IMR-90 (cell line): ENCODE data around the gene C14orf93.

Experiments used
- CTCF ChIP-seq: conservative IDR thresholded peaks from 2 replicates; pipeline ENCODE4 v1.5.1; 2012; ENCODE audit warnings: mild to moderate bottlenecking, low read depth, low read length, improper control_type of control experiment
- MXI1 ChIP-seq: IDR thresholded peaks from 2 replicates; pipeline ENCODE4 v1.6.1; 2012; ENCODE audit warnings: low read depth, mild to moderate bottlenecking, low read length, moderate library complexity, borderline replicate concordance
- POLR2A ChIP-seq: IDR thresholded peaks from 2 replicates; pipeline ENCODE4 v1.6.1; 2012; ENCODE audit warnings: mild to moderate bottlenecking, low read depth, low read length
- SMC3 ChIP-seq: fragments of 150-350 bp; IDR thresholded peaks from 2 replicates; pipeline ENCODE4 v1.6.1; 2016; ENCODE audit warnings: low read depth, mild to moderate bottlenecking, antibody characterized with exemption, low read length, moderate library complexity

GRCh38 chr14:22981876-22982476 lies 28.0 kb downstream of the C14orf93 start:
- TF ChIP-seq POLR2A (no peak), MXI1 (no peak), CTCF (no peak), SMC3 (no peak)
